HG03342 (cell line): ENCODE measurements around the gene FLAD1.
A peak's percentile ranks its signal among the peaks of the same experiment; 100 is the strongest.

Experiments
- ATAC-seq: cut with Tn5 transposase; IDR thresholded peaks from one replicate; pipeline ENCODE4 v1.9.1; 2021; ENCODE audit warnings: mild to moderate bottlenecking, moderate library complexity; ENCODE audit not compliant: unreplicated experiment

The FLAD1 gene

GRCh38 chr1:154982897-154983648 lies at the start of gene FLAD1:
TSS of gene FLAD1 (plus strand) at chr1:154983344. CDS start at chr1:154983695, 351 bp downstream.
- ATAC-seq: peak; percentile 98

DNA sequence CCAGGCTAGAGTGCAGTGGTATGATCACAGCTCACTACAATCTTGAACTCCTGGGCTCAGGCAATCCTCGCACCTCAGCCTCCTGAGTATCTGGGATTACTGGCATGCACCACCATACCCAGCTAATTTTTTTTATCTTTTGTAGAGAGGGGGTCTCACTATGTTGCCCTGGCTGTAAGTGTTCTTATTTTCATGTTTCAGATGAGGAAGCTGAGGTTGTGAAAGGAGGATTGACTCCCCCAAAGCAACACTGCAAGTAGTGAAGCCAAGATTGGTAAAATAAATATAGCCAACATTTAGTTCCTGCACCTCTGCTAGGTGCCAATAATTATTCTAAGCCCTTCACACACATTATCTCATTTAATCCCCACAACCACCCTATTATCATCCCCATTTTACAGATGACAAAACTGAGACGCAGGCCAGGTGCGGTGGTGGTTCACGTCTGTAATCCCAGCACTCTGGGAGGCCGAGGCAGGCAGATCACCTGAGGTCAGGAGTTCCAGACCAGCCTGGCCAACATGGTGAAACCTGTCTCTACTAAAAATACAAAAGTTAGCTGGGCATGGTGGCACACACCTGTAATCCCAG lies 48.7 kb upstream of the FLAD1 start:
- ATAC-seq: no peak

DNA sequence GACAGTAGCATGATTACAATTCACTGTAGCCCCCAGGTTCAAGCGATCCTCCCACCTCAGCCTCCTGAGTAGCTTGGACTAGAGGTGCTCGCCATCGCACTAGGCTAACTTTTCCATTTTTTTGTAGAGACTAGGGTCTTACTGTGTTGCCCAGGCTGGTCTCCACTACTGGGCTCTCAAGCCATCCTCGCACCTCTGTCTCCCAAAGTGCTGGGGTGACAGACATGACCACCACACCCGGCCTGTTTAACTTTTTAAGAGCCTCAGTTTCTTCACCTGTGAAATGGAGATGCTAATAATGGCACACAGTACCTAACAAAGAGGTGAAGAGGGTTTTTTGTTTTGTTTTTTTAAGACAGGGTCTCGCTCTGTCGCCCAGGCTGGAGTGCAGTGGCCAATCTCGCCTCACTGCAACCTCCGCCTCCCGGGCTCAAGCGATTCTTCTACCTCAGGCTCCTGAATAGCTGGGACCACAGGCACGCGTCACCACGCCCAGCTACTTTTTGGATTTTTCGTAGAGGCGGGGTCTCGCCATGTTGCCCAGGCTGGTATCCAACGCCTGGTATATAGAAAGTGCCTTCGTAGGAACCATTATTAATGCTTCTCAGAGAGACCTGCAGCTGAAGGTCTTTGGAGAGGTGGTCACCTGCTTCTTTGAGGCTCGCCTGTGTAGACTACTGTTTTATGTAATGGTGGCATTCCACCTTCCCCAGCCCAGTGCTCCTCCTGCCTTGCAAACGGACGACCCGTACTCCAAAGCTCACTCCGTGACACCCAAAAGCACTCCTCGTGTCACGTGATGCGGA lies 47.2 kb upstream of the FLAD1 start:
- ATAC-seq: no peak

DNA sequence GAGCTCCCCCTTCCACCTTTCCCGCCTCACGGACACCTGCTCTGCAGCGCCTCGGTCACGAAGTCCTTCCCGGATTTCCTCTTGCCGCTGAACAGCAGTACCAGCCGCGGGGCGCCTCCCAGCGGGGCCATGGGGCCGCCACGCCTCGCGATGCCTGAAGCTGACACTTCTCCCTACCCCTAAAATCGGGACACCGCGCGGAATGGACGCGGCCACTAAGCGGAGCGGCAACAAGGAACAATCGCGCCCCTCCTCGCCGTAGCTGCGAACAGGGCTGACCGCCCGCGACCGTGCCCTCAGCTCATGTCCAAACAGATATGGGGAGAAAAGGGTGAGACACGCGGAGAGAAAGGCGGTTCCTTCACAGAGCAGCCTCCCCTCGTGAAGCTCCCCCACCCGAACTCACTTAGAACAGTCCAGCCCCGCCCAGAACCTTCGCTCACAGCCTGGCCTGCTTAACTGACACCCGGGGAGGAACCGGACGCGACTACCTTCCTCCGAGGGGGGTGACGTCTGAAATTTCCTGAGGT lies 46.5 kb upstream of the FLAD1 start, which contains the start of gene PMVK:
PMVK (minus strand) TSS at position 165 of the 530 bp plus-strand sequence; CDS start at position 131, 34 bp downstream.
- ATAC-seq: peak; percentile 68

- ATAC-seq: peak; percentile 65
Measured at GRCh38 chr1:154937085-154937987, 45.8 kb upstream of the FLAD1 start.

- no peak for ATAC-seq
Measured at GRCh38 chr1:154937988-154938386, 45.2 kb upstream of the FLAD1 start.

DNA sequence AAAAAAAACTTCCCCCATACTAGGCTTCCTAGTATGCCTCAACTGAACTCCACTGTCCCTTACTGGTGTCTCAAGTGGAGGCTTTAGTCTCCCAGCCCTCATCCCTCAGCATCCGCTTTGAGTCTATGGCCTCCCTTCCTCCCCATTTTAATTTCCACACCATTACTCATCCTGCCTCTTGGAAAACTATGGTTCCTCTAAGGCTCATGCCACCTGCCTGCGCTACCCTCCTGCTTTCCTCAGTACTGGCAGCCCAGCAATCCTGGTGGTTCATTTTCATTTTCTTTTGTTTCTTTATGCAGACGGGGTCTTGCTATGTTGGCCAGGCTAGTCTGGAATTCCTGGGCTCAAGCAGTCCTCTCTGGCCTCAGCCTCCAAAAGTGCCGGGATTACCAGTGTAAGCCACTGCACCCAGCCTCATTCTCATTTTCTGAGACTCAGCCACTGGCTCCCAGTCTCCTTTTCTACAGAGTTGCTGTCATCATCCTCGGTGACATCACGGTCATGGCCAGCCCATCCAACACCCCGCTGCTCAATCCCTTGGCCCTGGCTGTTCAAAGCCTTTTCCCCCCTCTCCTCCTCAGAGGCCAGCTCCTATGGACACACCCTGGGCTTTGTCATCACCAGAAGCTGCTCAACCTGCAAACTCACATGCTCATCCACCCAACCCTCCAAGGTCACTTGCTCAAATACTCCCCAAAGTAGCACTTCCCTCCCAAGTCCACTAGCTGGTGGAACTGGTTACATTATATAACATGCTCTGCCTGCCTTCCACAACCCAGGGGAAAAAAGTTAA lies 44.3 kb upstream of the FLAD1 start:
- ATAC-seq: no peak

DNA sequence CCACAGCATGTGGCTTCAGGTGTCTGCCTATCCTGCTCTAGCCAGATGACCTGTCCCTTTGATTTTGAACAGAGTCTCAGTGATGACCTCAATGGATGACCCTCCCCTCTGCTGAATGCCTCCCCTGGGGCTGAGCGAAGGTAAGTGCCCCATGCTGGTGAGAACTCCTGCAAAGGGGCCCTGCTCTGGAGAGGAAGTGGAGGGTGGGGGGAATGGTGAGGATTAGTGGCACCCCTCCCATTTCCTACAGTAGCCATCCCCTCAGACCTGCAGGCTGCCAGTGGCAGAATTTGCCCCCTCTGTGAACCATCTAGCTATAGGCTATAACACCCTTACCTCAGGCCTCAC lies 43.0 kb upstream of the FLAD1 start:
- no peak for ATAC-seq

GRCh38 chr1:154940651-154941194 lies 42.4 kb upstream of the FLAD1 start:
- ATAC-seq: no peak

GRCh38 chr1:154941333-154942013 lies 41.7 kb upstream of the FLAD1 start:
- ATAC-seq: no peak

DNA sequence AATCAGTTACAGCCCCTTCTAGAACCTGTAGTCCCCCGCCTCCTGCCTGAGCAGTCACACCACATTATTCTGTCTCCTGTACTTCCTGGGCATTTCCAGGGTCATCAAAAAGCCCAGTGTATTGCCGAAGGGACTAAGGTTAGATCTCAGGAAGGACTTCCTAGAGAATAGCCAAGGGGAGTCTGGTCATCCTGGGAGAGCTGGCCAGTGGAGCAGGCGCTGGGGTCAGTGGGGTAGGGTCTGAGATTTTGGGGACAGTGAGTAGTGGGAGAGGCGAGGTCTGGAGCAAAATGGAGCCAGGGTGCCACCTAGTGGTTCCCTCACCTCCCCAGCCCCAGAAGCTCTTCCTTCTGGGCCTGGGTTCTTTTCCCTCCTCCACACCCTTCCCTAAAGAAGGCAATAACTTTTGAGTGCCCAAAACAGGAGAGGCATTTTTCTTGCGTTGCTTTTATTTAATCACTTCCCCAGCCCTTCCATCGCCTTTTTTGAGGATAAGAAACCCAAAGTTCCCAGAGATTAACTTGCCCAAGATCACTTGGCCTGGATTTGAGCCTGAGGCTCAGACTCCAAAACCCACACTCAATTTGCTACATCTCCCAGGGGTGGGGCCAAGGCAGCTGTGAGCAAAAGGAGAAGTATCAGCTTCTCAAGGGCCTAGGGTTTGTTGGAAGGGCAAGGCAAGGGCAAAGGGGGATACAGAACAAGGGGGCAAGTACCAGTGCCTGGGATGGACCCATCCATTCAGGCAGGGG lies 39.3 kb upstream of the FLAD1 start:
- no peak for ATAC-seq

DNA sequence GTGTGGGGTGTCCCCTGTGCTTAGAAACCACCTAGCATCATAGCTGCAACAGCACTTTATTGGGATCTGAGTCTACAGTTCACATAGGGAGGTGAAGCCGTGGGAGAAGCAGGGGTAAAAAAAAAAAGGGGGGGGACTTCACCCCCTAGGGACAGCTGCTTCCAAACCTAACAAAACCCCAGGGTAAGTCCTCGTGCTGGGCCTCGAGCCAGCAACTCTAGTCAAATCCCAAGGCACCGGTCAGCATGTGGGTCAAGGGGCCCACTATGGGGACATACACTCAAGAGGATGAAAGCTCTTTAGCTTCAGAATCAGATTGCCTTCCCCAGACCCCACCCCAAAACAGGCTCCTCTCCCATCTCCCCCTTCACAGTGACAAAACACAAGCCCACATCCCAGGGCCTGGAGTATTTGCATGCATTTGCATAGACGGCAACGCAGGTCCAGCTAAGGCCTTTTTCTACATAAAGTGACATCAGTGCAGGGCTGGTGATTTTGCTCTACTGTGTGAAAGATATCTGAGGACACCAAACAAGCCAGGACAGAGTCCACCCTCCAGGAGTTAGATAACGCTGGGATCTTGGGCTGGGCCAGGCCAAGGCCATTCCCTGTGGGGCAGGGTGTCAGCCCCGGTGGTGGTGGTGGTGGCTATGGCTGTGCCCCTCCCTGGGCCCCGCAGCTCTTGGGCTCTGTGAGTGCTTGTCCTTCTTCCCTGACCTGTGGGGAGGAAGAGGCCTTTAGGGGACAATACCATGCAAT lies 38.6 kb upstream of the FLAD1 start:
- ATAC-seq: no peak

DNA sequence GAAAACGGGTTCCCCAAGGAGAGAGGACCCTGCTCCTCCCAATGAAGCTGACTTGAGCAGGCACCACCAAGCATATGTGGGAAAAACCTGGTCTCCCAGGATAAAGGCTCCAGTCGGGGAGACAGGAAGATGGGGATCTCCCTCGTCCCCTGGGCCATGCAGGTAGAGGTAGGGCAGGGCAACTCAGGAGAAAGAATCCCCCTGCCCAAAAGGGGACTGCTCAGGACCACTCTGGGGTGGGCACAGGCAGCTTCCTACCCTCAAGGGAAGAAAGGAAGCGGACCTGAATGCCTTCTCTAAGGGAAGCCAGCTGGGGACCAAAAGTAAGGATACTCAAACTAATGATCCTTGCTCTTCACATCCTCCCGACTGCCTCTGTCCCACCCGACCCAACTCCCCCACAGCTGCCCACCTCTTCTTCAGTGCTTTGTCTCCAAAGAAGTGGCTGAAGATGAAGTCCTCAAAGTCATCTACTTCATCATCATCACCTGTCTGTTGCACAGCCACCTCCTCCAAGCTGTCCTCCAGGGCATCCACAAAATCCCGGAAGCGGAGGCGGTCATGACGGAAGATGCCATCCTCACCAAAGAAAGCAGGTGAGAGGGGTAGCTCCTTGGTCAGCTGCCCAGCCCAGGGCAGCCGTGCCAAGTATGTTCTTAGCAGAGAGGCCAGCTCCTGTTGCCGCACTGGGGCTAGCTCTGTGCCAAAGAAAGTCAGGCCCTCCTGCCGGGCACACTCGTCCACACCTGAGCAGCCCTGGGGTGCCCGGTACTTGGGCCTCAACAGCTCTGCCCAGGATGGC lies 37.8 kb upstream of the FLAD1 start:
- no peak for ATAC-seq

DNA sequence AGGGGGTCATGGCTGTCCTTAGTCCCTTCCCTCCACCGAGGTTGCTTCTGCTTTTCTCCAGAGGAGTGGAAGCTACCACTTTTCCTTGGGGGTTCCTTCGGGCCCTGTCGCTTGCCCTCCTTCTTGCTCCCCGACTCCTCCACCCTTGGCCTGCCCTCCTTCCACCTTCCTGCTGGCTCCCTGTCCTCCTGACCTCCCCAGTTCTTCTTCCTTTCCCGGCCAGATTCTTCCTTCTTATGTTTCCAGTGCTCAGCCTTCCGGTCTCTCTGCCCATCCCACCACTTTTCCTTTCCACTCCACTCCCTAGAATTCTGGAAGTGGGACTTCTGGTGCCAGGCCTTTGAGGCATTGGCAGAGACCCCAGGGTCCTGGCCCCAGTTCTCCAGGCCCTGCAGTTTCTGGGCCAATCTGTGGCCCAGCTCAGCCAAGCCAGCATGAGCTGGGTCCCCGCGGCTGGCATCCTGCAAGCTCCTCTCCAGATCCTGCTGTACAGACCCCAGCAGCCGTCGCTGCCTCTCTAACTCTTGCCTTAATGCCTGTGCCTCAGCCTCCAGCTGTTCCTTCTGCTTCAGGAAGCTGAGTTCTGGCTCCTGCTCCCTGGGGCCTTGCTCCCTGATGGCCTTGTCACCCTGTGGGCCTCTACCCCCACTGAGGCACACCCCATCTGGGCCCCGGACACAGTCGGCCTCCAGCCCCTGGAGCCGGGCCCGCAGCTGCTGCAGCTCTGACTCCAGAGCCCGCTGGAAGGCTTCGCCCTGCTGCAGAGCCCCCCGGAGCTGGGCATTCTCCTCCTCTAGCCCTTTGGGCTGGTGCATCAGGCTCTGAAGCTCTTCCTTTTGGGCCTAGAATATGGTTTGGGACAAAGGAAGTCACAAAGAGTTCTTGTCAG lies 36.9 kb upstream of the FLAD1 start:
- ATAC-seq: no peak

DNA sequence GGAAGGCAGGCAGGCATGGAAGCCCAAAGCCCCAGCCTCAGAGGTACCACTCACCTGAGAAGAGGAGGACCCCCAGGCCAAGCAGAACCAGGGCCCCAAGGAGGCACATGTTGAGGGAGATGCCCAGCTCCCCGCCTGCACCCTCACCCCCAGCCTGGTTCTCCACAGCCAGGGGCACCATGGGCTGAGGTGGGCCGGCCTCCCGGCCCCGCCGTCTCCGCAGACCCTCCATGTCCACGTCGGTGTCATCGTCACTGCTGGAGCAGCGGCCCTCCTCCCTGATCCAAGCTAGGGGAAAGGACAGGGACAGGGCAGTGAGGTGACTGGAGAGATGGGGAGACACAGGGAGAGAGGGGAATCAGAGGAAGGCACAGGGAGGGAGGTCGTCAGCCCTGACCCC lies 35.1 kb upstream of the FLAD1 start:
- no peak for ATAC-seq
